SK-N-SH treated with all-trans-retinoic acid at 6 μM for 48 hours (cell line): ENCODE data around the gene YY2.

Source experiments
- ATAC-seq: fragments of 200-7000 bp; cut with Tn5 transposase; 3 replicates; pipeline ENCODE4 v1.9.1; 2020; ENCODE audit warnings: mild to moderate bottlenecking, moderate library complexity
- ARNTL ChIP-seq: fragments of 450-650 bp; formaldehyde crosslinking; IDR thresholded peaks from 2 replicates; pipeline ENCODE4 v1.5.0; 2020; ENCODE audit warnings: low read depth, mild to moderate bottlenecking, moderate library complexity, borderline replicate concordance
- BACH2 ChIP-seq: fragments of 250-450 bp; sonication (Bioruptor Pico); IDR thresholded peaks from 2 replicates; pipeline ENCODE4 v1.9.0; 2021; ENCODE audit warnings: mild to moderate bottlenecking, borderline replicate concordance
- CSDC2 ChIP-seq: fragments of 250-450 bp; sonication (Bioruptor Pico); IDR thresholded peaks from 2 replicates; pipeline ENCODE4 v1.5.0; 2020; ENCODE audit warnings: mild to moderate bottlenecking, moderate library complexity
- ESRRG ChIP-seq: fragments of 250-450 bp; sonication (Bioruptor Pico); IDR thresholded peaks from 2 replicates; pipeline ENCODE4 v1.6.1; 2021; ENCODE audit warnings: mild to moderate bottlenecking
- GLIS3 ChIP-seq: fragments of 250-450 bp; sonication (Bioruptor Pico); IDR thresholded peaks from 2 replicates; pipeline ENCODE4 v1.5.0; 2020; ENCODE audit warnings: mild to moderate bottlenecking, moderate library complexity
- ISL1 ChIP-seq: fragments of 250-450 bp; sonication (Bioruptor Pico); IDR thresholded peaks from 2 replicates; pipeline ENCODE4 v2.1.2; 2022; ENCODE audit warnings: mild to moderate bottlenecking, moderate library complexity
- OSR1 ChIP-seq: fragments of 250-450 bp; sonication (Bioruptor Pico); IDR thresholded peaks from 2 replicates; pipeline ENCODE4 v1.8.0; 2022; ENCODE audit warnings: moderate library complexity, mild to moderate bottlenecking, inconsistent platforms
- PPARA ChIP-seq: fragments of 250-450 bp; sonication (Bioruptor Pico); IDR thresholded peaks from 2 replicates; pipeline ENCODE4 v1.5.0; 2020; ENCODE audit warnings: mild to moderate bottlenecking, borderline replicate concordance
- RARB ChIP-seq: fragments of 250-450 bp; sonication (Bioruptor Pico); IDR thresholded peaks from 2 replicates; pipeline ENCODE4 v1.8.0; 2021; ENCODE audit warnings: mild to moderate bottlenecking, moderate library complexity
- SNAI2 ChIP-seq: fragments of 250-450 bp; sonication (Bioruptor Pico); IDR thresholded peaks from 2 replicates; pipeline ENCODE4 v1.5.0; 2020; ENCODE audit warnings: mild to moderate bottlenecking, moderate library complexity
- TCF4 ChIP-seq: fragments of 250-450 bp; sonication (Bioruptor Pico); IDR thresholded peaks from 2 replicates; pipeline ENCODE4 v1.8.0; 2021; ENCODE audit warnings: mild to moderate bottlenecking, moderate library complexity, borderline replicate concordance
- TOX ChIP-seq: fragments of 250-450 bp; sonication (Bioruptor Pico); IDR thresholded peaks from 2 replicates; pipeline ENCODE4 v1.8.0; 2021; ENCODE audit warnings: mild to moderate bottlenecking, moderate library complexity, borderline replicate concordance
- ZC3H10 ChIP-seq: fragments of 250-450 bp; sonication (Bioruptor Pico); IDR thresholded peaks from 2 replicates; pipeline ENCODE4 v1.5.1; 2021; ENCODE audit warnings: mild to moderate bottlenecking, moderate library complexity
- ZFP3 ChIP-seq: fragments of 250-450 bp; sonication (Bioruptor Pico); IDR thresholded peaks from 2 replicates; pipeline ENCODE4 v1.5.0; 2020; ENCODE audit warnings: mild to moderate bottlenecking, moderate library complexity
- ZFP30 ChIP-seq: fragments of 450-650 bp; formaldehyde crosslinking; IDR thresholded peaks from 2 replicates; pipeline ENCODE4 v1.5.0; 2022; ENCODE audit warnings: mild to moderate bottlenecking, moderate library complexity
- ZNF565 ChIP-seq: fragments of 450-650 bp; formaldehyde crosslinking; conservative IDR thresholded peaks from 2 replicates; pipeline ENCODE4 v1.5.0; 2020; ENCODE audit warnings: low read depth, mild to moderate bottlenecking, moderate library complexity
- ZNF70 ChIP-seq: fragments of 450-650 bp; formaldehyde crosslinking; IDR thresholded peaks from 2 replicates; pipeline ENCODE4 v1.5.0; 2020; ENCODE audit warnings: mild to moderate bottlenecking, moderate library complexity
- ZNF8 ChIP-seq: fragments of 450-650 bp; formaldehyde crosslinking; IDR thresholded peaks from 2 replicates; pipeline ENCODE4 v1.5.0; 2020; ENCODE audit warnings: mild to moderate bottlenecking, moderate library complexity
- TF ChIP-seq, protein P1 (sequence below): fragments of 250-450 bp; sonication (Bioruptor Pico); IDR thresholded peaks from 2 replicates; pipeline ENCODE4 v1.8.0; 2021; ENCODE audit warnings: low read depth, mild to moderate bottlenecking, moderate library complexity, borderline replicate concordance
- TF ChIP-seq, protein P2 (sequence below): fragments of 250-450 bp; sonication (Bioruptor Pico); IDR thresholded peaks from 2 replicates; pipeline ENCODE4 v1.8.0; 2020; ENCODE audit warnings: mild to moderate bottlenecking, moderate library complexity, borderline replicate concordance
- TF ChIP-seq, protein P3 (sequence below): fragments of 250-450 bp; sonication (Bioruptor Pico); IDR thresholded peaks from 2 replicates; pipeline ENCODE4 v1.5.0; 2020; ENCODE audit warnings: mild to moderate bottlenecking, moderate library complexity
- TF ChIP-seq, protein P4 (sequence below): fragments of 250-450 bp; sonication (Bioruptor Pico); IDR thresholded peaks from 2 replicates; pipeline ENCODE4 v1.5.1; 2020; ENCODE audit warnings: low read depth, mild to moderate bottlenecking, moderate library complexity

YY2 gene

DNA sequence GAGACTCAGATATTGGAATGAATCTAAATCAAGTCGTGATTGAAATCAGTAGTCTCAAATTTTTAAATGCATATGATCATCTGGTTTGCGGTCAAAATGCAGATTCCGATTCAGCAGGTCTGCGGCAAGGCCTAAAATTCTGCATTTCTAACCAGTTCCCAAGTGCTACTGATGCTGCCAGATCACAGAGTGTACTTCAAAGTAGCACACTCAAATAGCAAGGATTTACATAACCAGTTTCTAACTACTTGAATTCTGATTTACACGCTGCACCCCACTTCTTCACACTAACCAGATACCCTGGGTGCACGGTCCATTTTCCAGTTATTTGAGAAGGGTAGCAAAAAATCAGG, 15.6 kb upstream of the YY2 start (continued):
- TF ChIP-seq, protein P1, sequence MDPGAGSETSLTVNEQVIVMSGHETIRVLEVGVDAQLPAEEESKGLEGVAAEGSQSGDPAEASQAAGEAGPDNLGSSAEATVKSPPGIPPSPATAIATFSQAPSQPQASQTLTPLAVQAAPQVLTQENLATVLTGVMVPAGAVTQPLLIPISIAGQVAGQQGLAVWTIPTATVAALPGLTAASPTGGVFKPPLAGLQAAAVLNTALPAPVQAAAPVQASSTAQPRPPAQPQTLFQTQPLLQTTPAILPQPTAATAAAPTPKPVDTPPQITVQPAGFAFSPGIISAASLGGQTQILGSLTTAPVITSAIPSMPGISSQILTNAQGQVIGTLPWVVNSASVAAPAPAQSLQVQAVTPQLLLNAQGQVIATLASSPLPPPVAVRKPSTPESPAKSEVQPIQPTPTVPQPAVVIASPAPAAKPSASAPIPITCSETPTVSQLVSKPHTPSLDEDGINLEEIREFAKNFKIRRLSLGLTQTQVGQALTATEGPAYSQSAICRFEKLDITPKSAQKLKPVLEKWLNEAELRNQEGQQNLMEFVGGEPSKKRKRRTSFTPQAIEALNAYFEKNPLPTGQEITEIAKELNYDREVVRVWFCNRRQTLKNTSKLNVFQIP = no peak
- no peak for TF ChIP-seq OSR1 (CRISPR knock-in tag)
- no peak for TF ChIP-seq PPARA (CRISPR knock-in tag)
- TF ChIP-seq TOX (CRISPR knock-in tag) = no peak
- no peak for TF ChIP-seq BACH2 (CRISPR knock-in tag)

DNA sequence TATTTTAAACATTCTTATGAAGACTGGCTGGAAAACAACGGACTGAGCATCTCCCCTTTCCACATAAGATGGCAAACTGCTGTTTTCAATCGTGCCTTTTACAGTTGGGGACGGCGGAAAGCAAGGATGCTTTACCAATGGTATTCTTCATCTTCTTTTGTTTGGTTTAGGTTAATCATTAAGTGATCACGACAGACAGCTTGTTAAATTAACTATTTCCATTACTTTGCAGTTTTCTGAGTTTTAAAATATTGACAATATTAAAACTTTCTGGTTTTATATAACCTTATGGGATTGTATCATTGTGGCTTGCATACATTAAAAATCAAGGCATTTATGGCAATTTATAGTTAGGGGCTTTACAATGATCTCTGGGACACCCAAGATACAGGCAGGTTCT, 12.6 kb upstream of the YY2 start:
- TF ChIP-seq ZC3H10 (no peak), CSDC2 (no peak), SNAI2 (CRISPR knock-in tag) (no peak), ESRRG (CRISPR knock-in tag) (no peak), ZNF70 (CRISPR knock-in tag) (no peak), GLIS3 (CRISPR knock-in tag) (no peak), ARNTL (CRISPR knock-in tag) (no peak), ZFP30 (CRISPR knock-in tag) (no peak), ZNF8 (CRISPR knock-in tag) (no peak), ZFP3 (CRISPR knock-in tag) (no peak)
- TF ChIP-seq, protein P2, sequence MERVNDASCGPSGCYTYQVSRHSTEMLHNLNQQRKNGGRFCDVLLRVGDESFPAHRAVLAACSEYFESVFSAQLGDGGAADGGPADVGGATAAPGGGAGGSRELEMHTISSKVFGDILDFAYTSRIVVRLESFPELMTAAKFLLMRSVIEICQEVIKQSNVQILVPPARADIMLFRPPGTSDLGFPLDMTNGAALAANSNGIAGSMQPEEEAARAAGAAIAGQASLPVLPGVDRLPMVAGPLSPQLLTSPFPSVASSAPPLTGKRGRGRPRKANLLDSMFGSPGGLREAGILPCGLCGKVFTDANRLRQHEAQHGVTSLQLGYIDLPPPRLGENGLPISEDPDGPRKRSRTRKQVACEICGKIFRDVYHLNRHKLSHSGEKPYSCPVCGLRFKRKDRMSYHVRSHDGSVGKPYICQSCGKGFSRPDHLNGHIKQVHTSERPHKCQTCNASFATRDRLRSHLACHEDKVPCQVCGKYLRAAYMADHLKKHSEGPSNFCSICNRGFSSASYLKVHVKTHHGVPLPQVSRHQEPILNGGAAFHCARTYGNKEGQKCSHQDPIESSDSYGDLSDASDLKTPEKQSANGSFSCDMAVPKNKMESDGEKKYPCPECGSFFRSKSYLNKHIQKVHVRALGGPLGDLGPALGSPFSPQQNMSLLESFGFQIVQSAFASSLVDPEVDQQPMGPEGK (CRISPR knock-in tag) = no peak
- no peak for ATAC-seq

DNA sequence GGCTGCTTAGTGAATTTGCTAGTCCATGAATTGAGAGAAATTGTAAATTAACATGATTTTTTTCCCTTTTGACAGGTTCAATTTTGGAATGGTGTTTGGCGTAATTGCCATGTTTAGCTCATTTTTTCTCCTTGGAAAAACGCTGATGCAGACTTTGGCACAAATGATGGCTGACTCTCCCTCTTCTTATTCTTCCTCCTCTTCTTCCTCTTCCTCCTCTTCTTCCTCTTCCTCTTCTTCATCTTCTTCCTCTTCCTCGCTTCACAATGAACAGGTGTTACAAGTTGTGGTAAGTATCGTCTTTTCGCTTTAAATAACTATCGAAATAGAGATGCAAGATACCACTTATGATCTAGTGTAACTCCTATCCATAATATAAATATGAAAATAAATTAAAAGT, 10.7 kb upstream of the YY2 start:
- TF ChIP-seq ZC3H10 (no peak), ISL1 (CRISPR knock-in tag) (no peak), CSDC2 (no peak), TCF4 (CRISPR knock-in tag) (no peak), RARB (no peak), ZFP30 (CRISPR knock-in tag) (no peak), TOX (CRISPR knock-in tag) (no peak), ZNF565 (no peak), ZNF8 (CRISPR knock-in tag) (no peak), GLIS3 (CRISPR knock-in tag) (no peak), ESRRG (CRISPR knock-in tag) (no peak)
- TF ChIP-seq, protein P3, sequence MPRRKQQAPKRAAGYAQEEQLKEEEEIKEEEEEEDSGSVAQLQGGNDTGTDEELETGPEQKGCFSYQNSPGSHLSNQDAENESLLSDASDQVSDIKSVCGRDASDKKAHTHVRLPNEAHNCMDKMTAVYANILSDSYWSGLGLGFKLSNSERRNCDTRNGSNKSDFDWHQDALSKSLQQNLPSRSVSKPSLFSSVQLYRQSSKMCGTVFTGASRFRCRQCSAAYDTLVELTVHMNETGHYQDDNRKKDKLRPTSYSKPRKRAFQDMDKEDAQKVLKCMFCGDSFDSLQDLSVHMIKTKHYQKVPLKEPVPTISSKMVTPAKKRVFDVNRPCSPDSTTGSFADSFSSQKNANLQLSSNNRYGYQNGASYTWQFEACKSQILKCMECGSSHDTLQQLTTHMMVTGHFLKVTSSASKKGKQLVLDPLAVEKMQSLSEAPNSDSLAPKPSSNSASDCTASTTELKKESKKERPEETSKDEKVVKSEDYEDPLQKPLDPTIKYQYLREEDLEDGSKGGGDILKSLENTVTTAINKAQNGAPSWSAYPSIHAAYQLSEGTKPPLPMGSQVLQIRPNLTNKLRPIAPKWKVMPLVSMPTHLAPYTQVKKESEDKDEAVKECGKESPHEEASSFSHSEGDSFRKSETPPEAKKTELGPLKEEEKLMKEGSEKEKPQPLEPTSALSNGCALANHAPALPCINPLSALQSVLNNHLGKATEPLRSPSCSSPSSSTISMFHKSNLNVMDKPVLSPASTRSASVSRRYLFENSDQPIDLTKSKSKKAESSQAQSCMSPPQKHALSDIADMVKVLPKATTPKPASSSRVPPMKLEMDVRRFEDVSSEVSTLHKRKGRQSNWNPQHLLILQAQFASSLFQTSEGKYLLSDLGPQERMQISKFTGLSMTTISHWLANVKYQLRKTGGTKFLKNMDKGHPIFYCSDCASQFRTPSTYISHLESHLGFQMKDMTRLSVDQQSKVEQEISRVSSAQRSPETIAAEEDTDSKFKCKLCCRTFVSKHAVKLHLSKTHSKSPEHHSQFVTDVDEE (CRISPR knock-in tag) = no peak
- TF ChIP-seq, protein P4, sequence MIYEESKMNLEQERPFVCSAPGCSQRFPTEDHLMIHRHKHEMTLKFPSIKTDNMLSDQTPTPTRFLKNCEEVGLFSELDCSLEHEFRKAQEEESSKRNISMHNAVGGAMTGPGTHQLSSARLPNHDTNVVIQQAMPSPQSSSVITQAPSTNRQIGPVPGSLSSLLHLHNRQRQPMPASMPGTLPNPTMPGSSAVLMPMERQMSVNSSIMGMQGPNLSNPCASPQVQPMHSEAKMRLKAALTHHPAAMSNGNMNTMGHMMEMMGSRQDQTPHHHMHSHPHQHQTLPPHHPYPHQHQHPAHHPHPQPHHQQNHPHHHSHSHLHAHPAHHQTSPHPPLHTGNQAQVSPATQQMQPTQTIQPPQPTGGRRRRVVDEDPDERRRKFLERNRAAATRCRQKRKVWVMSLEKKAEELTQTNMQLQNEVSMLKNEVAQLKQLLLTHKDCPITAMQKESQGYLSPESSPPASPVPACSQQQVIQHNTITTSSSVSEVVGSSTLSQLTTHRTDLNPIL = no peak
- TF ChIP-seq, protein P1 = no peak
- TF ChIP-seq, all 23 proteins: peak for 0
- no peak for ATAC-seq

DNA sequence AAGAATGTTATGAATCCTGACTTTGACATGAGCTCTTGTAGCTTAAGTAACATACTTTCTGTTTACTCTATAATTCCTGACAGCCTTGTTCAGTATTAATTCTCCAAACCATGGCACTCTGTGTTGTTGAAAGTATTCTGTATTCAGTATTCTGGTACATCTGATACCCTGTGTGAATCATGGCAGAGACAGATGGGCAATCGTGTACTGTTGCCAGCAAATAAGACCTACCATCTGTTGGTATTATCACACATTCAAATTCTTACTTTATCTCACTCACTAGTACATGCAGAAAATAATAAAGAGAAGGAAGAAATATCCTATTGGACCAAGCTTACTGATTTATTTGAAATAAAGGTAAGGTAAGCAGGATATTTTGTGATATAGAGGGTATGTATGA, 8.4 kb upstream of the YY2 start:
- TF ChIP-seq RARB (no peak), OSR1 (CRISPR knock-in tag) (no peak), GLIS3 (CRISPR knock-in tag) (no peak)
- TF ChIP-seq, protein P4 = no peak
- no peak for ATAC-seq
